ENCODE measurements around the gene PLAAT3. TPM values are rescaled to one million over a fixed set of nuclear protein-coding genes. Genes with fewer than 3 reads are reported as not detected.

PLAAT3 gene
- total RNA-seq, 2 donors from 2014 or later: 3.8 to 13.2 TPM

GRCh38 chr11:63572026-63572688, 42.1 kb downstream of the PLAAT3 start:
- H3K9me3 ChIP-seq: no peaks in the 10 kb centered on the region
- no peaks in the 10 kb centered on the region for H3K36me3 ChIP-seq
- no peak for TF ChIP-seq CTCF (IDR thresholded peaks at IDR 0.05)
- intact Hi-C loops (cut with DNase I): no loop called here
- H3K4me1 ChIP-seq: peaks cover 10% of the 10 kb centered on the region
- DNase-seq: peak; percentile 4
- H3K27me3 ChIP-seq: no peaks in the 10 kb centered on the region
- H3K27ac ChIP-seq: no peak overlapping the region
- H3K9ac ChIP-seq (ENCODE audit: low read depth in 2 of 2, low read length in 2 of 2): no peak overlapping the region
- H3K4me3 ChIP-seq: no peak overlapping the region

- no peak for TF ChIP-seq CTCF (IDR thresholded peaks at IDR 0.05)
- no peaks in the 10 kb centered on the region for H3K27me3 ChIP-seq
- H3K9me3 ChIP-seq: no peaks in the 10 kb centered on the region
- no peak overlapping the region for H3K4me3 ChIP-seq
- DNase-seq: no peak
- intact Hi-C loops (cut with DNase I): no loop called here
- no peak overlapping the region for H3K9ac ChIP-seq (ENCODE audit: low read depth in 2 of 2, low read length in 2 of 2)
- no peaks in the 10 kb centered on the region for H3K36me3 ChIP-seq
- no peak overlapping the region for H3K27ac ChIP-seq
- H3K4me1 ChIP-seq: peaks cover 20% of the 10 kb centered on the region
These were observed 44.7 kb downstream of the PLAAT3 start for GRCh38 chr11:63569570-63569969.

- Histone ChIP-seq H3K9me3 (no peaks in the 10 kb centered on the region), H3K4me1 (peaks cover 22% of the 10 kb centered on the region), H3K9ac (ENCODE audit: low read depth in 2 of 2, low read length in 2 of 2) (peak overlapping the region in 1 of 2 donors; percentile 51), H3K36me3 (no peaks in the 10 kb centered on the region), H3K4me3 (no peak overlapping the region), H3K27me3 (no peaks in the 10 kb centered on the region), H3K27ac (peak overlapping the region; percentile 60)
- no peak for TF ChIP-seq CTCF (IDR thresholded peaks at IDR 0.05)
- DNase-seq: peak; percentile 55
- intact Hi-C loops (cut with DNase I): no loop called here
These were observed 47.0 kb downstream of the PLAAT3 start for GRCh38 chr11:63567044-63567840.

GRCh38 chr11:63564784-63565350, 49.4 kb downstream of the PLAAT3 start:
- Histone ChIP-seq H3K9me3 (no peaks in the 10 kb centered on the region), H3K36me3 (no peaks in the 10 kb centered on the region), H3K27ac (peak overlapping the region; percentile 91), H3K4me3 (no peak overlapping the region), H3K9ac (ENCODE audit: low read depth in 2 of 2, low read length in 2 of 2) (peak overlapping the region; percentile 44 to 72), H3K4me1 (peaks cover 26% of the 10 kb centered on the region), H3K27me3 (no peaks in the 10 kb centered on the region)
- no peak for TF ChIP-seq CTCF (IDR thresholded peaks at IDR 0.05)
- intact Hi-C loops (cut with DNase I): no loop called here
- peak; percentile 82 for DNase-seq

GRCh38 chr11:63564056-63564774, 50.0 kb downstream of the PLAAT3 start:
- Histone ChIP-seq H3K9ac (ENCODE audit: low read depth in 2 of 2, low read length in 2 of 2) (peak overlapping the region; percentile 44 to 72), H3K9me3 (no peaks in the 10 kb centered on the region), H3K27me3 (no peaks in the 10 kb centered on the region), H3K27ac (peak overlapping the region; percentile 91), H3K36me3 (no peaks in the 10 kb centered on the region), H3K4me1 (peaks cover 26% of the 10 kb centered on the region), H3K4me3 (no peak overlapping the region)
- intact Hi-C loops (cut with DNase I): no loop called here
- TF ChIP-seq CTCF (IDR thresholded peaks at IDR 0.05): no peak
- peak; percentile 60 for DNase-seq
